Measurements from ENCODE around the gene MMAB.

The MMAB gene

GRCh38 chr12:109586385-109587296 is 13.3 kb upstream of the MMAB start:
- DNase-seq (ENCODE audit: low read depth in 3 of 3, low spot score in 1 of 3): no peak

- no peak for DNase-seq (ENCODE audit: low read depth in 3 of 3, low spot score in 1 of 3)
These were observed 10.4 kb upstream of the MMAB start for GRCh38 chr12:109583733-109584132.

GRCh38 chr12:109582636-109583035 is 9.3 kb upstream of the MMAB start:
- no peak for DNase-seq (ENCODE audit: low read depth in 3 of 3, low spot score in 1 of 3)

- no peak for DNase-seq (ENCODE audit: low read depth in 3 of 3, low spot score in 1 of 3)
These were observed 8.6 kb upstream of the MMAB start for GRCh38 chr12:109581856-109582255.

GRCh38 chr12:109581334-109581691 is 8.0 kb upstream of the MMAB start:
- no peak for DNase-seq (ENCODE audit: low read depth in 3 of 3, low spot score in 1 of 3)

- DNase-seq (ENCODE audit: low read depth in 3 of 3, low spot score in 1 of 3): no peak
These were observed 7.5 kb upstream of the MMAB start for GRCh38 chr12:109580684-109581333.

- DNase-seq (ENCODE audit: low read depth in 3 of 3, low spot score in 1 of 3): no peak
These were observed 7.0 kb upstream of the MMAB start for GRCh38 chr12:109580272-109580671.

GRCh38 chr12:109579639-109580038 is 6.3 kb upstream of the MMAB start:
- DNase-seq (ENCODE audit: low read depth in 3 of 3, low spot score in 1 of 3): no peak

GRCh38 chr12:109578330-109578927 is 5.1 kb upstream of the MMAB start:
- no peak for DNase-seq (ENCODE audit: low read depth in 3 of 3, low spot score in 1 of 3)

- no peak for DNase-seq (ENCODE audit: low read depth in 3 of 3, low spot score in 1 of 3)
These were observed 4.0 kb upstream of the MMAB start for GRCh38 chr12:109577311-109577710.

- no peak for DNase-seq (ENCODE audit: low read depth in 3 of 3, low spot score in 1 of 3)
These were observed 2.4 kb upstream of the MMAB start for GRCh38 chr12:109575683-109576082.

- DNase-seq (ENCODE audit: low read depth in 3 of 3, low spot score in 1 of 3): no peak
These were observed 575 bp upstream of the MMAB start for GRCh38 chr12:109573914-109574244.

- no peak for DNase-seq (ENCODE audit: low read depth in 3 of 3, low spot score in 1 of 3)
These were observed 828 bp downstream of the MMAB start for GRCh38 chr12:109572506-109572845.

- DNase-seq (ENCODE audit: low read depth in 3 of 3, low spot score in 1 of 3): no peak
These were observed 1.4 kb downstream of the MMAB start for GRCh38 chr12:109571773-109572505.

GRCh38 chr12:109568486-109568885 is 4.8 kb downstream of the MMAB start:
- DNase-seq (ENCODE audit: low read depth in 3 of 3, low spot score in 1 of 3): no peak

- no peak for DNase-seq (ENCODE audit: low read depth in 3 of 3, low spot score in 1 of 3)
These were observed 5.3 kb downstream of the MMAB start for GRCh38 chr12:109567967-109568366.

- DNase-seq (ENCODE audit: low read depth in 3 of 3, low spot score in 1 of 3): no peak
These were observed 6.0 kb downstream of the MMAB start for GRCh38 chr12:109567296-109567695.

GRCh38 chr12:109566424-109566823 is 6.9 kb downstream of the MMAB start:
- DNase-seq (ENCODE audit: low read depth in 3 of 3, low spot score in 1 of 3): no peak

GRCh38 chr12:109563291-109564284 is 9.7 kb downstream of the MMAB start:
- no peak for DNase-seq (ENCODE audit: low read depth in 3 of 3, low spot score in 1 of 3)

- no peak for DNase-seq (ENCODE audit: low read depth in 3 of 3, low spot score in 1 of 3)
These were observed 10.4 kb downstream of the MMAB start for GRCh38 chr12:109562871-109563270.

GRCh38 chr12:109561711-109562030 is 11.6 kb downstream of the MMAB start:
- DNase-seq (ENCODE audit: low read depth in 3 of 3, low spot score in 1 of 3): no peak

Measured in stimulated activated CD4-positive, alpha-beta T cell treated with anti-CD3 and anti-CD28 coated beads, TNF-alpha, amount 100 ng/mL, for 1 hour (primary cell).